ENCODE measurements around the gene UBAP1.
"Not testable (repeated sequence)": the region's sequence is repeated elsewhere in the genome, so short reads cannot be mapped to it uniquely, and the experiment has no call there.

The UBAP1 gene

GRCh38 chr9:34232201-34232600 is 53.4 kb downstream of the UBAP1 start:
- Histone ChIP-seq H3K9ac (ENCODE audit: low read depth, low read length) (no peak overlapping the region), H3K4me3 (ENCODE audit: low read length) (no peak overlapping the region), H3K9me3 (ENCODE audit: insufficient read depth, low read depth, low read length) (no peaks in the 10 kb centered on the region), H3K27ac (ENCODE audit: low read depth, low read length) (no peak overlapping the region), H3K36me3 (ENCODE audit: insufficient read depth, low read length) (peaks cover 30% of the 10 kb centered on the region), H3K4me1 (ENCODE audit: insufficient read depth, low read length) (no peaks in the 10 kb centered on the region), H3K27me3 (ENCODE audit: insufficient read depth, low read length) (no peaks in the 10 kb centered on the region)
- WGBS, result 95% methylated on average over 2 of the region's 2 CpGs

GRCh38 chr9:34233672-34234071 is 54.8 kb downstream of the UBAP1 start:
- 83% methylated on average over 1 of the region's 1 CpG for WGBS
- no peaks in the 10 kb centered on the region for H3K27me3 ChIP-seq (ENCODE audit: insufficient read depth, low read length)
- no peak overlapping the region for H3K27ac ChIP-seq (ENCODE audit: low read depth, low read length)
- no peak overlapping the region for H3K9ac ChIP-seq (ENCODE audit: low read depth, low read length)
- H3K36me3 ChIP-seq (ENCODE audit: insufficient read depth, low read length), result peaks cover 42% of the 10 kb centered on the region
- H3K4me3 ChIP-seq (ENCODE audit: low read length), result no peak overlapping the region
- no peaks in the 10 kb centered on the region for H3K9me3 ChIP-seq (ENCODE audit: insufficient read depth, low read depth, low read length)
- no peaks in the 10 kb centered on the region for H3K4me1 ChIP-seq (ENCODE audit: insufficient read depth, low read length)

- WGBS, result 92% methylated on average over 4 of the region's 4 CpGs
- no peak overlapping the region for H3K4me3 ChIP-seq (ENCODE audit: low read length)
- 0 out of 2 replicates have a peak, but pooled peaks cover 7% of the 10 kb centered on the region for H3K4me1 ChIP-seq (ENCODE audit: insufficient read depth, low read length)
- H3K27ac ChIP-seq (ENCODE audit: low read depth, low read length), result no peak overlapping the region
- H3K9me3 ChIP-seq (ENCODE audit: insufficient read depth, low read depth, low read length), result no peaks in the 10 kb centered on the region
- H3K9ac ChIP-seq (ENCODE audit: low read depth, low read length), result no peak overlapping the region
- no peaks in the 10 kb centered on the region for H3K27me3 ChIP-seq (ENCODE audit: insufficient read depth, low read length)
- H3K36me3 ChIP-seq (ENCODE audit: insufficient read depth, low read length), result peaks cover 61% of the 10 kb centered on the region
Measured at GRCh38 chr9:34237836-34238235, 59.0 kb downstream of the UBAP1 start.

GRCh38 chr9:34240006-34240405 is 61.2 kb downstream of the UBAP1 start:
- H3K36me3 ChIP-seq (ENCODE audit: insufficient read depth, low read length), result peaks cover 56% of the 10 kb centered on the region
- no peak overlapping the region for H3K4me3 ChIP-seq (ENCODE audit: low read length)
- no peak overlapping the region for H3K9ac ChIP-seq (ENCODE audit: low read depth, low read length)
- H3K9me3 ChIP-seq (ENCODE audit: insufficient read depth, low read depth, low read length), result no peaks in the 10 kb centered on the region
- H3K27ac ChIP-seq (ENCODE audit: low read depth, low read length), result no peak overlapping the region
- WGBS, result 71% methylated on average over 1 of the region's 1 CpG
- H3K27me3 ChIP-seq (ENCODE audit: insufficient read depth, low read length), result no peaks in the 10 kb centered on the region
- H3K4me1 ChIP-seq (ENCODE audit: insufficient read depth, low read length), result 0 out of 2 replicates have a peak, but pooled peaks cover 7% of the 10 kb centered on the region

- 96% methylated on average over 2 of the region's 2 CpGs for WGBS
Measured at GRCh38 chr9:34242830-34243229, 64.0 kb downstream of the UBAP1 start.

DNA sequence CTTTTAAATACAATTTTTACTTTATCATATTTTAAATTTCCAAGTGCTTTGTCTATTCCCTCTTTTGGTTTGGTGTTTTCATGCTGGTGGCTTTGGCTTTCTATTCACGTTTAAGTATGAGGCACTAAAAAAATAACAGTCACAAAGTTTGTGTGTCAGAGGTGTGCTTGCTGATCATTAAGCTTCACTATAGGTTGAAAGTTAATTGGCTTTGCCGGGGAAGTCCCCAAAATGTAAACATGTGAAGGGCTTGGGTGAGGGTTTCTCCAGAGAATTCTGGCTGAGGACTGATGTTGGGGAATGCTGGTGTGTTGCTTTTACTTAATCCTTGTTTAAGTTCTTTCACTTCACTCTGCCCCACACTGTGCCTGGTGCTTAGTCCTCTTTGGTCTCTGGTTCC is 66.4 kb downstream of the UBAP1 start:
- not testable (repeated sequence) for H3K4me3 ChIP-seq (ENCODE audit: low read length); H3K9ac ChIP-seq (ENCODE audit: low read depth, low read length); H3K4me1 ChIP-seq (ENCODE audit: insufficient read depth, low read length); H3K27ac ChIP-seq (ENCODE audit: low read depth, low read length); H3K9me3 ChIP-seq (ENCODE audit: insufficient read depth, low read depth, low read length); H3K27me3 ChIP-seq (ENCODE audit: insufficient read depth, low read length)
- WGBS, result no CpG with 5 or more reads among the region's 2 CpGs
- H3K36me3 ChIP-seq (ENCODE audit: insufficient read depth, low read length), result peaks cover 62% of the 10 kb centered on the region

More at GRCh38 chr9:34242830-34243229, 64.0 kb downstream of the UBAP1 start:
- Histone ChIP-seq H3K27ac (ENCODE audit: low read depth, low read length) (no peak overlapping the region), H3K36me3 (ENCODE audit: insufficient read depth, low read length) (peaks cover 53% of the 10 kb centered on the region), H3K9ac (ENCODE audit: low read depth, low read length) (no peak overlapping the region), H3K27me3 (ENCODE audit: insufficient read depth, low read length) (no peaks in the 10 kb centered on the region), H3K4me1 (ENCODE audit: insufficient read depth, low read length) (0 out of 2 replicates have a peak, but pooled peaks cover 7% of the 10 kb centered on the region), H3K9me3 (ENCODE audit: insufficient read depth, low read depth, low read length) (no peaks in the 10 kb centered on the region), H3K4me3 (ENCODE audit: low read length) (no peak overlapping the region)

GRCh38 chr9:34246453-34246852 is 67.6 kb downstream of the UBAP1 start:
- Histone ChIP-seq H3K4me3 (ENCODE audit: low read length) (no peak overlapping the region), H3K9me3 (ENCODE audit: insufficient read depth, low read depth, low read length) (no peaks in the 10 kb centered on the region), H3K9ac (ENCODE audit: low read depth, low read length) (no peak overlapping the region), H3K4me1 (ENCODE audit: insufficient read depth, low read length) (no peaks in the 10 kb centered on the region), H3K27me3 (ENCODE audit: insufficient read depth, low read length) (no peaks in the 10 kb centered on the region), H3K27ac (ENCODE audit: low read depth, low read length) (no peak overlapping the region), H3K36me3 (ENCODE audit: insufficient read depth, low read length) (peaks cover 67% of the 10 kb centered on the region)
- WGBS, result 83% methylated on average over 2 of the region's 2 CpGs

- 100% methylated on average over 4 of the region's 4 CpGs for WGBS
- not testable (repeated sequence) for H3K4me3 ChIP-seq (ENCODE audit: low read length); H3K4me1 ChIP-seq (ENCODE audit: insufficient read depth, low read length); H3K27me3 ChIP-seq (ENCODE audit: insufficient read depth, low read length); H3K27ac ChIP-seq (ENCODE audit: low read depth, low read length); H3K9me3 ChIP-seq (ENCODE audit: insufficient read depth, low read depth, low read length); H3K9ac ChIP-seq (ENCODE audit: low read depth, low read length)
- peaks cover 65% of the 10 kb centered on the region for H3K36me3 ChIP-seq (ENCODE audit: insufficient read depth, low read length)
Measured at GRCh38 chr9:34247782-34248181, 68.9 kb downstream of the UBAP1 start.

GRCh38 chr9:34249274-34249673 is 70.4 kb downstream of the UBAP1 start:
- Histone ChIP-seq H3K27ac (ENCODE audit: low read depth, low read length) (no peak overlapping the region), H3K36me3 (ENCODE audit: insufficient read depth, low read length) (peaks cover 72% of the 10 kb centered on the region), H3K4me3 (ENCODE audit: low read length) (no peak overlapping the region), H3K4me1 (ENCODE audit: insufficient read depth, low read length) (no peaks in the 10 kb centered on the region), H3K27me3 (ENCODE audit: insufficient read depth, low read length) (no peaks in the 10 kb centered on the region), H3K9me3 (ENCODE audit: insufficient read depth, low read depth, low read length) (no peaks in the 10 kb centered on the region), H3K9ac (ENCODE audit: low read depth, low read length) (no peak overlapping the region)
- WGBS, result 92% methylated on average over 7 of the region's 7 CpGs

DNA sequence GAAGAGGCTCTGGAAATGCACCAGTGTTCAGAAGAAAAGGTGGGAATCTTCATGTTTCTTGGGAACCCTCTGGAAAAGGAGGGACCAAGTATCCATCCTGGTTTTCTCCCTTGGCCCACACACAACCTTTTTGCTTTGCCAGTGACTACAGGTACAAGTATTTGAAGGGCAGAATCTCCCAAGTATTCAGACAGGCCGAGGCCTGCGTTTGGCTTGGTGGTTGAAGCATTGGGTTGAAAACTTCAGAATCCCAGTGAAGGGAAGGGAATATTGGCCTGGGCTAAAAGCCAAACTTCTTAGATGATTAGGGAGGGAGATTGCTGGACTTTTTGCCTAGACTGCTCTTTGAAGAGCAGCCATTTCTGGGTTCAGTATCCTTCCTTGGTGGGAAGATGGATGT is 71.9 kb downstream of the UBAP1 start:
- no peaks in the 10 kb centered on the region for H3K9me3 ChIP-seq (ENCODE audit: insufficient read depth, low read depth, low read length)
- H3K36me3 ChIP-seq (ENCODE audit: insufficient read depth, low read length), result peaks cover 76% of the 10 kb centered on the region
- WGBS, result 91% methylated on average over 2 of the region's 2 CpGs
- no peak overlapping the region for H3K9ac ChIP-seq (ENCODE audit: low read depth, low read length)
- no peaks in the 10 kb centered on the region for H3K27me3 ChIP-seq (ENCODE audit: insufficient read depth, low read length)
- no peak overlapping the region for H3K4me3 ChIP-seq (ENCODE audit: low read length)
- H3K4me1 ChIP-seq (ENCODE audit: insufficient read depth, low read length), result no peaks in the 10 kb centered on the region
- H3K27ac ChIP-seq (ENCODE audit: low read depth, low read length), result no peak overlapping the region

DNA sequence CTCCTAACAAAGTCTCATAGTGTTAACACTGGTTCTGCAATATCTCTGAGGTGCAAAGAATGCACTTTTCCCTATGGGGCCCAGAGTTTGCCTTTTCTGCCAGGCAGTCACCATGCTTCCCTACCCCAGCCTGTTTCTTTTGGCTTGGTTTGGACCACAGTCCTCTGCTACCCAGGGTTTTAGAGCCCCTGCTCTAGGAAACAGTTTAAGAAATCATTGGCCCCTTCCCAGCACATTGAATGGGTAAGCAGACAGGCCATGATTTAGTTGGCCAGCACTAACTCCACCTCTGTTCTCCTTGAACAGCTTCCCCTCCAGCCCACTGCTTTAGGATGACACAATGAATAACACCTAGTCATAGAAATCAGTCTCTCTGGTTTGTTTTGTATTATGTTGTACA is 73.2 kb downstream of the UBAP1 start:
- H3K27me3 ChIP-seq (ENCODE audit: insufficient read depth, low read length), result no peaks in the 10 kb centered on the region
- H3K36me3 ChIP-seq (ENCODE audit: insufficient read depth, low read length), result peaks cover 66% of the 10 kb centered on the region
- H3K4me1 ChIP-seq (ENCODE audit: insufficient read depth, low read length), result no peaks in the 10 kb centered on the region
- no peak overlapping the region for H3K4me3 ChIP-seq (ENCODE audit: low read length)
- H3K9me3 ChIP-seq (ENCODE audit: insufficient read depth, low read depth, low read length), result no peaks in the 10 kb centered on the region
- H3K9ac ChIP-seq (ENCODE audit: low read depth, low read length), result no peak overlapping the region
- no peak overlapping the region for H3K27ac ChIP-seq (ENCODE audit: low read depth, low read length)

DNA sequence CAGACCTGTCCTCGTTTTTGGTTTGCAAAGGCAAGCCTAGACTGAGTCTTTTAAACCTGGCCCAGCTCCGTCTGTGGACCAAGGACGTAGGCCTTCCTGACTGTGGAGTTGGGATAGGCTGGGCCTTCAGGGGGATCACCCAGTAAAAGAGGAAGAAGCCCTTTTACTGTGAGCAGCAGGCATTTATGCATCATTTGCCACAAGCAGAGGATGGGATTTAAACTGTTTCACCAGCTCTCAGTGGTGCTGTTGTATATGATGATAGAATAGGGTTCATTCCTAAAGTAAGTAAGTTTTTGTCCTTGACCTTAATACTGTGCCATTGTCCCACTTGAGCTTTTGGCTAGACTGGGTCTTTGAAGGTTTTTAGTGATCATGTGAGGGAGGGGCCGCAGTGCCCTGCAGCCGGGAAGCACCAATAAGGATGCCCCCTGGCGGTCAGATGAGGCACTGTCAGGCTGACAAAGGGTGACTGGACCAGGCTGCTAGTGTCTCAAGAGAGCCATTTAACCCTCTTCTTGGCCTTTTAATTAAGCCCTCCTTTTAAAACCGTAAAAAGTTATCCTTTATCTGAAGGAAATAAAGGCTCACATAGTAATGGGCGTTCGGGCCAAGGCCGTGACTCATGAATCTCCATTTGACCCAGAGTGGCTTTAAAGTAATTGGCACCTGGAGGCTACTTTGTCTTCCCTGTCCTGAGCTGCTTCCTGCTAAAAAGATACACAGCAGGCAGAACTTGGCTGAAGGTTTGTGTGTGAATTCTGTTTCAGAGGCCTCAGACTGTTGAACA is 74.0 kb downstream of the UBAP1 start:
- H3K9ac ChIP-seq (ENCODE audit: low read depth, low read length), result no peak overlapping the region
- H3K36me3 ChIP-seq (ENCODE audit: insufficient read depth, low read length), result peaks cover 61% of the 10 kb centered on the region
- 54% methylated on average over 10 of the region's 10 CpGs for WGBS
- no peak overlapping the region for H3K27ac ChIP-seq (ENCODE audit: low read depth, low read length)
- H3K9me3 ChIP-seq (ENCODE audit: insufficient read depth, low read depth, low read length), result no peaks in the 10 kb centered on the region
- H3K27me3 ChIP-seq (ENCODE audit: insufficient read depth, low read length), result no peaks in the 10 kb centered on the region
- H3K4me3 ChIP-seq (ENCODE audit: low read length), result no peak overlapping the region
- H3K4me1 ChIP-seq (ENCODE audit: insufficient read depth, low read length), result no peaks in the 10 kb centered on the region
